NCI-H774 (cell line): ENCODE measurements around the gene TUBGCP6.
"Not testable (repeated sequence)": the region's sequence is repeated elsewhere in the genome, so short reads cannot be mapped to it uniquely, and the experiment has no call there.

Experiments used
- DNase-seq: peaks from one replicate; lab custom pipeline; 2025; lab: John Stamatoyannopoulos, UW

TUBGCP6 gene

GRCh38 chr22:50209893-50210292 lies 34.9 kb downstream of the TUBGCP6 start:
- no peak for DNase-seq

- DNase-seq, result no peak
These were observed 35.6 kb downstream of the TUBGCP6 start for GRCh38 chr22:50208939-50209892.

- DNase-seq, result no peak
These were observed 36.3 kb downstream of the TUBGCP6 start for GRCh38 chr22:50208430-50208938.

- no peak for DNase-seq
These were observed 37.3 kb downstream of the TUBGCP6 start for GRCh38 chr22:50207383-50208140.

- DNase-seq, result no peak
These were observed 38.2 kb downstream of the TUBGCP6 start for GRCh38 chr22:50206599-50206998.

- no peak for DNase-seq
These were observed 38.8 kb downstream of the TUBGCP6 start for GRCh38 chr22:50205781-50206569.

GRCh38 chr22:50204998-50205397 lies 39.8 kb downstream of the TUBGCP6 start:
- DNase-seq, result not testable (repeated sequence)

- no peak for DNase-seq
These were observed 40.3 kb downstream of the TUBGCP6 start for GRCh38 chr22:50204571-50204970.

- DNase-seq, result no peak
These were observed 41.5 kb downstream of the TUBGCP6 start for GRCh38 chr22:50203288-50203687.

GRCh38 chr22:50202130-50202666 lies 42.6 kb downstream of the TUBGCP6 start:
- DNase-seq, result no peak

GRCh38 chr22:50201191-50202129 lies 43.4 kb downstream of the TUBGCP6 start:
- no peak for DNase-seq

GRCh38 chr22:50200461-50201190 lies 44.2 kb downstream of the TUBGCP6 start, which contains the start of gene SELENOO:
SELENOO (plus strand) TSS chr22:50201011; CDS start chr22:50201037, 26 bp downstream.
- DNase-seq, result peak; percentile 46

- DNase-seq, result no peak
These were observed 44.9 kb downstream of the TUBGCP6 start for GRCh38 chr22:50199829-50200460.

- DNase-seq, result no peak
These were observed 45.5 kb downstream of the TUBGCP6 start for GRCh38 chr22:50199251-50199721.

GRCh38 chr22:50198624-50199017 lies 46.2 kb downstream of the TUBGCP6 start:
- no peak for DNase-seq

GRCh38 chr22:50197856-50198623 lies 46.8 kb downstream of the TUBGCP6 start:
- no peak for DNase-seq

GRCh38 chr22:50197000-50197800 lies 47.6 kb downstream of the TUBGCP6 start:
- no peak for DNase-seq
